Prostate gland (tissue), 2 donors: ENCODE measurements around the gene BCAS3. TPM values are rescaled to one million over a fixed set of nuclear protein-coding genes. Genes with fewer than 3 reads are reported as not detected.

Experiments
- DNase-seq: peaks from one replicate; pipeline ENCODE4 v3.0.0-alpha.2; 2019; ENCODE audit warnings: low spot score
- H3K27ac ChIP-seq, 2 donors: fragments of 200-600 bp; sonication (generic); 2 replicates each; pipeline ENCODE4 v1.5.1; 2017 to 2019
- H3K27me3 ChIP-seq: fragments of 200-600 bp; sonication (generic); replicated peaks from 2 replicates; pipeline ENCODE4 v1.5.1; 2019; ENCODE audit not compliant: insufficient read depth
- H3K36me3 ChIP-seq, 2 donors: fragments of 200-600 bp; sonication (generic); 1 replicate in 1 of 2; 2 replicates in 1 of 2; pipeline versions ENCODE4 v1.5.1 to v1.8.1; 2017 to 2019
- H3K4me1 ChIP-seq: fragments of 200-600 bp; sonication (generic); replicated peaks from 2 replicates; pipeline ENCODE4 v1.5.1; 2019
- H3K4me3 ChIP-seq, 2 donors: fragments of 200-600 bp; sonication (generic); 2 replicates each; pipeline ENCODE4 v1.5.1; 2017 to 2019
- H3K9me3 ChIP-seq: fragments of 200-600 bp; sonication (generic); 2 replicates; pipeline ENCODE4 v1.5.1; 2017
- CTCF ChIP-seq, 4 experiments: fragments of 200-600 bp in 2 of 4; fragments of 450-650 bp in 2 of 4; sonication (generic) in 2 of 4; IDR thresholded peaks; 1 replicate in 3 of 4; 2 replicates in 1 of 4; pipeline ENCODE4 v1.5.1; 2016 to 2019; ENCODE audit warnings: antibody characterized with exemption in 4 of 4, mild to moderate bottlenecking in 2 of 4, moderate library complexity in 2 of 4
- POLR2A ChIP-seq: fragments of 450-650 bp; IDR thresholded peaks from one replicate; pipeline ENCODE4 v1.6.1; 2016; ENCODE audit warnings: antibody characterized with exemption, mild to moderate bottlenecking
- POLR2AphosphoS5 ChIP-seq: sonication (generic); formaldehyde crosslinking; IDR thresholded peaks from one replicate; pipeline ENCODE4 v1.6.1; 2017; ENCODE audit warnings: antibody characterized with exemption
- WGBS: methylation state at CpG from one replicate; pipeline ENCODE4 v1.1.5; 2018; 5-methylcytosine and 5-hydroxymethylcytosine counted together
- intact Hi-C: fragments of 100-400 bp; cut with DNase I; formaldehyde crosslinking; loops from one replicate; pipeline ENCODE4 v1.14.2; 2022
- total RNA-seq, 2 donors: library from RNA; depleted of rRNA; stranded (reverse); fragments of >200 nt; gene quantifications; one replicate each; pipeline ENCODE4 v1.1.0, GENCODE V29; 2016

Gene BCAS3
- total RNA-seq, 2 donors from 2014 or later: 57.8 to 93.9 TPM

GRCh38 chr17:61232871-61233270 lies 555.2 kb downstream of the BCAS3 start:
- no peak for TF ChIP-seq POLR2AphosphoS5
- no peak for TF ChIP-seq CTCF (IDR thresholded peaks at IDR 0.05)
- TF ChIP-seq POLR2A: no peak
- intact Hi-C loops: no loop called here
- no peaks in the 10 kb centered on the region for H3K27me3 ChIP-seq
- H3K27ac ChIP-seq: no peak overlapping the region
- WGBS: 88% methylated on average over 3 of the region's 3 CpGs
- no peak for DNase-seq
- no peaks in the 10 kb centered on the region for H3K9me3 ChIP-seq
- no peaks in the 10 kb centered on the region for H3K36me3 ChIP-seq
- H3K4me1 ChIP-seq: peaks cover 2% of the 10 kb centered on the region
- H3K4me3 ChIP-seq: no peak overlapping the region

GRCh38 chr17:61233991-61234750 lies 556.5 kb downstream of the BCAS3 start:
- peak overlapping the region in 1 of 2 donors; percentile 1 for H3K27ac ChIP-seq

GRCh38 chr17:61235001-61235826 lies 557.6 kb downstream of the BCAS3 start:
- peak overlapping the region; percentile 1 to 65 for H3K27ac ChIP-seq

More at GRCh38 chr17:61233991-61234750, 556.5 kb downstream of the BCAS3 start:
- no peaks in the 10 kb centered on the region for H3K27me3 ChIP-seq
- H3K9me3 ChIP-seq: no peaks in the 10 kb centered on the region
- intact Hi-C loops: no loop called here
- no peak overlapping the region for H3K4me3 ChIP-seq
- H3K4me1 ChIP-seq: peaks cover 2% of the 10 kb centered on the region
- no peak for DNase-seq
- WGBS: 96% methylated on average over 1 of the region's 1 CpG
- no peaks in the 10 kb centered on the region for H3K36me3 ChIP-seq
- TF ChIP-seq POLR2AphosphoS5: no peak

GRCh38 chr17:61235827-61236197 lies 558.2 kb downstream of the BCAS3 start:
- Histone ChIP-seq H3K4me1 (peaks cover 2% of the 10 kb centered on the region), H3K36me3 (no peaks in the 10 kb centered on the region), H3K27me3 (no peaks in the 10 kb centered on the region), H3K9me3 (no peaks in the 10 kb centered on the region), H3K27ac (peak overlapping the region; percentile 1 to 65), H3K4me3 (no peak overlapping the region)
- intact Hi-C loops: no loop called here
- TF ChIP-seq POLR2AphosphoS5 (peak; percentile 77), POLR2A (no peak), CTCF (IDR thresholded peaks at IDR 0.05) (no peak)
- DNase-seq: peak; percentile 68
- 10% methylated on average over 5 of the region's 5 CpGs for WGBS

More at GRCh38 chr17:61235001-61235826, 557.6 kb downstream of the BCAS3 start:
- TF ChIP-seq POLR2A: no peak
- no peak for TF ChIP-seq POLR2AphosphoS5
- TF ChIP-seq CTCF (IDR thresholded peaks at IDR 0.05): no peak
- no peaks in the 10 kb centered on the region for H3K27me3 ChIP-seq
- H3K9me3 ChIP-seq: no peaks in the 10 kb centered on the region
- WGBS: 49% methylated on average over 15 of the region's 15 CpGs
- DNase-seq: no peak
- intact Hi-C loops: no loop called here
- H3K4me3 ChIP-seq: no peak overlapping the region
- no peaks in the 10 kb centered on the region for H3K36me3 ChIP-seq
- peaks cover 2% of the 10 kb centered on the region for H3K4me1 ChIP-seq

- Histone ChIP-seq H3K27me3 (no peaks in the 10 kb centered on the region), H3K9me3 (no peaks in the 10 kb centered on the region), H3K4me1 (peaks cover 2% of the 10 kb centered on the region), H3K27ac (no peak overlapping the region), H3K36me3 (no peaks in the 10 kb centered on the region), H3K4me3 (no peak overlapping the region)
- TF ChIP-seq POLR2A (no peak), POLR2AphosphoS5 (no peak), CTCF (IDR thresholded peaks at IDR 0.05) (no peak)
- DNase-seq: no peak
- intact Hi-C loops: no loop called here
- 94% methylated on average over 7 of the region's 7 CpGs for WGBS
These were observed 559.6 kb downstream of the BCAS3 start for GRCh38 chr17:61237275-61237674.
